GM19372 (cell line): ENCODE results near the gene TMEM140.

Experiments used
- ATAC-seq: cut with Tn5 transposase; IDR thresholded peaks from one replicate; pipeline ENCODE4 v1.9.1; 2021; ENCODE audit warnings: mild to moderate bottlenecking, low read depth, moderate library complexity; ENCODE audit not compliant: unreplicated experiment

TMEM140 gene

GRCh38 chr7:135158141-135158655 is 10.3 kb downstream of the TMEM140 start:
- ATAC-seq = no peak

DNA sequence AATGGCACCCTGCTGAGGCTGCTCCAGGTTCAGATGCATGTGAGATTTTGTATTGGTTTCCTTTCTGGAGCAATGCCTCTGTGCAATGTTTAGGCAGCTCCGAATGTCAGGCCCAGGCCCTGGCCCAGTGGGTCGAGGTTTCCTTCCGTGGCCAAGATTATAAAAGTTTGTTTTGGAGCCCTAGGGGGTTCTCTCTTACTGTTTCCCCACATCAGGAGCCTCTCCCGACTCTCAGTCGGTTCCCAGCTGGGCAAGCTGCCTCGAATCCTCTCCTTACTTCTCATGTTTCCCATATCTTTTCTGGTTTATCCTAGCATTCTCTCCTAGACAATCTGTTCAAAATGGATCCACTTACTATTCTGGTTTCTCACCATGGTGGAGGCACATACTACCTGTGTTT is 11.0 kb downstream of the TMEM140 start:
- ATAC-seq = no peak

- peak; percentile 16 for ATAC-seq
Observed at GRCh38 chr7:135159359-135160085, 11.7 kb downstream of the TMEM140 start.

GRCh38 chr7:135160098-135160857 is 12.4 kb downstream of the TMEM140 start:
- ATAC-seq = peak; percentile 44

- no peak for ATAC-seq
Observed at GRCh38 chr7:135160858-135161653, 13.2 kb downstream of the TMEM140 start.

DNA sequence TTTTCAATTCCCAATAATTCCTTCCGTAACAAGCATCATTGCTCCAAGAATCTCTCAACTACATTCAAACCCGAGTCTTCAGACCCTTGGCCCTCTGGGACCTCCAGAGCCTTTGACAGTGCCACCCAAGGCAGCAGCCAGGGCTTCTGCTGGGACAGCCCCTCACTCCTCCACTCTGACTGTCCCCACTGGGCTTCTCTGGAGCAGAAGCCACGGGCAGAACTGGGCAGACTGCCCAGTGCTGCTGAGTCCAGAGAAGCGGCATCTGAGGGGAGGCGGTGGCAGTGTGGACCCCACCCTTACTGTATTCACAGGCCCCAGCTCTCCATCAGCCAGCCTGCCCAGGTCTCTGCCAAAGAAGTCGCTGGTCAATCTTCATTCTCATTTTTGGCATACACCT is 13.8 kb downstream of the TMEM140 start:
- no peak for ATAC-seq

GRCh38 chr7:135162382-135163001 is 14.6 kb downstream of the TMEM140 start:
- ATAC-seq = no peak

DNA sequence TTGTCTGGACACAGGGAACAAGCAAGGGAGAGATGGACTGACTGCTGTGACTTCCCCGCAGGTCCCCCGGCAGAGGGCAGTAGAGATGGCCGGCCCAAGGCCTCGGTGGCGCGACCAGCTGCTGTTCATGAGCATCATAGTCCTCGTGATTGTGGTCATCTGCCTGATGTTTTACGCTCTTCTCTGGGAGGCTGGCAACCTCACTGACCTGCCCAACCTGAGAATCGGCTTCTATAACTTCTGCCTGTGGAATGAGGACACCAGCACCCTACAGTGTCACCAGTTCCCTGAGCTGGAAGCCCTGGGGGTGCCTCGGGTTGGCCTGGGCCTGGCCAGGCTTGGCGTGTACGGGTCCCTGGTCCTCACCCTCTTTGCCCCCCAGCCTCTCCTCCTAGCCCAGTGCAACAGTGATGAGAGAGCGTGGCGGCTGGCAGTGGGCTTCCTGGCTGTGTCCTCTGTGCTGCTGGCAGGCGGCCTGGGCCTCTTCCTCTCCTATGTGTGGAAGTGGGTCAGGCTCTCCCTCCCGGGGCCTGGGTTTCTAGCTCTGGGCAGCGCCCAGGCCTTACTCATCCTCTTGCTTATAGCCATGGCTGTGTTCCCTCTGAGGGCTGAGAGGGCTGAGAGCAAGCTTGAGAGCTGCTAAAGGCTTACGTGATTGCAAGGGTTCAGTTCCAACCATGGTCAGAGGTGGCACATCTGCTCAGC is 16.6 kb downstream of the TMEM140 start:
- ATAC-seq = no peak

DNA sequence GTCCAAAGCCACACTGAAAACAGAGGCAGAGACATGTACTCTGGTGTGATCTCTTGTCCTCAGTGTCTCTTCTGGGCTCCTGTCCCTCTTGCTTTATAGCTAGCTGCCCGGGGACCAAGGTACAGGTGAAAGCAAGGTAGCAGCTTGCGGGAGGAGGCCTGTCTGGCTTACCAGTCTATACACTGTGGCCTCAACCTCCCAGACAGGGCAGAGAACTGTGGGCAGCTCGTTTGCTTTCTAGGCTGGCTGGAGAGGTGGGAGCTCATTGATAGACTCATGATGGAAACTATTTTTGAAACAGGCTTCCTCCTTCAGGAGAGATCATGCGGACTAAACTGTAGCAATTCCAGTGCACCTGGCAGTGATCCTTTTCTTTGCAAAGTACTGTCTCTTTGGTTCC is 18.0 kb downstream of the TMEM140 start:
- ATAC-seq = no peak

- ATAC-seq = no peak
Observed at GRCh38 chr7:135166338-135166990, 18.6 kb downstream of the TMEM140 start.

DNA sequence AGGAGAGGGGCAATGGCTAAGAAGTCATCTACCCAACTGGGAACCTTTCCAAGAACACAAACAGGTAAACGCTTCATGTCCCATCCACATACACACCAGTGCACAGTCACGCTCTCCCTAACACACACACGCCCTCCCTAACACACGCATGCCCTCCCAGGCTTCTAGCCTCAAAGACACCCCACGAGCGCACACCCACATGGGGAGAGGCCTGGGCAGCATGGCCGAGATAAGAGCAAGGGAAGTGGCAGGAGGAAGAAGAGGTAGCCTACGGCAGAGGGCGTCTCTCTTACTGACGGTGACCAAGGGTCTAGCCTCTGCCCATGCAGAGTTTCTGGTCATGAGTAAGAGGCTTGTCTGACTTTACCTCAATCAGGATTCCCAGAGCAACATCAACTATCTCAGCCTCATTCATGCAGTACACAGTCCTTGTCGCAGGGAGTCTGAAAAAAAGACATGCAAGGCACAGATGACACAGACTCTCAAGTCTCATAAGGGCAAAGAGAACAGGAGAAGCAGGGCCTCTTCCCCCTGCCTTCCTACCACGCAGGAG is 19.6 kb downstream of the TMEM140 start:
- no peak for ATAC-seq

DNA sequence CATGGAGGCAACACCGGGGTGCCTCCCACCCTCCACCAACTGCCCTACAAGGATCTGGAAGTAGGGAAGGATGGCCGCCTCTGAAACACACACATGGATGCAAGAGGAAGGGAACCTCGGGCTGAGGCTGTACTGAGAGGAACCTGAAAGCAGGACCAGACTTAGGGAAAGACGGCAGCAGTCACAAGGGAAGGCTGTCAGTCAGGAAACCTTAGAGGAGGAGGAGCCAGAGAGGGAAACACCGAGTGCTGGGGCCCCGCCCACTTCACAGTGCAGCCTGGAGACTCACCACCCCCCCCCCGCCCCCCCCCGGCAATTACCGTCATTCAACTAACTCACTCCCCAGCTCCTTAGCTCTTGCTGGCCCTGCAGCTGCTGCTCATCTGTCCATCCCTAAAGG is 20.1 kb downstream of the TMEM140 start:
- no peak for ATAC-seq

DNA sequence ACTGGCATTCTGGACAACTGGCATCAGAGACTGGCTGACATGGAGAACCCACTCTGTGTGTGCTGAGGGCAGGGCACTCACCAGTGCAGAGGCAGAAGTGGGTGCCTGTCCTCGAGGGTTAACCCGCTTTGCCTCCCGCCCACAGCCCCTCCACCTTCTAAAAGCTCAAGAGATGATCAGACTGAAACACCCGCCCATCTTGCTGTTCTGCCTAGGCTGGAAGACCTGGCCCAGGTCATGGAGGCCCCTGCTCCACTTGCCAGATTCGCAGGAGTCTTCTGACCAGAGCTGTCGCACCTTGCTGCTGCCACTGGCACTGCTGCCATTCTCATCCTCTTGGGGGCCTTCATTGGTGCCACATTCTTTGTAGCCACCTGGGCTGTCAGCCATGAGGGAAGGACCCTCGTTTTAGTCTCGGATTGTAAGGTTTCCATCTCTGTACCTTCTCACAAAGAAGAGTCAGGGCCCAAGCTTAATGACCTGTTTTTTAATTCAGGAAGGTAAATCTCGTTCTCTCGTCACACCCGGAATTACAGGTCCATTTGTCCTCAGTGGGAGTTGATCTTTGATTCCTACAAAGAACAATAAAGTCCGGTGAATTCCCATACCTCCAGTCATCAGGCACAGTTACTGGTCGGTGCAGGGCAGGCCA is 20.7 kb downstream of the TMEM140 start:
- ATAC-seq = no peak

- ATAC-seq = peak; percentile 36
Observed at GRCh38 chr7:135169141-135169963, 21.5 kb downstream of the TMEM140 start.

DNA sequence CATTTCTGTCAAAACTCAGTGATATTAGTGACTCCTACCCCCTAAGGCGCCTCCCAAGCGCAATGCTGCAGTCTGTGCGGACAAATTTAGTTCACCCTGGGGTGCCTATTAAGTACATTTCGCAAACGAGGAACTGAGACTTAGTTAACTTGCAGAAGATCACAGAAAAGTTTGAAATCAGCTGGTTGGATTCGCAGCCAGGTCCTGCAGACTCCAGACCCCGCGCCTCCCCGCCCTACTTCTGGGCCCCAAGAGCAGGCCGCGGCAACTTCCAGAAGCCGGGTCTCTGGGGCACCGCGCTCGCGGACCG is 22.0 kb downstream of the TMEM140 start:
- ATAC-seq = peak; percentile 6

- peak; percentile 70 for ATAC-seq
Observed at GRCh38 chr7:135170274-135170997, 22.6 kb downstream of the TMEM140 start, which contains the start of gene CYREN. CYREN (minus strand) TSS chr7:135170707; CDS start chr7:135168922, 1,785 bp downstream.

DNA sequence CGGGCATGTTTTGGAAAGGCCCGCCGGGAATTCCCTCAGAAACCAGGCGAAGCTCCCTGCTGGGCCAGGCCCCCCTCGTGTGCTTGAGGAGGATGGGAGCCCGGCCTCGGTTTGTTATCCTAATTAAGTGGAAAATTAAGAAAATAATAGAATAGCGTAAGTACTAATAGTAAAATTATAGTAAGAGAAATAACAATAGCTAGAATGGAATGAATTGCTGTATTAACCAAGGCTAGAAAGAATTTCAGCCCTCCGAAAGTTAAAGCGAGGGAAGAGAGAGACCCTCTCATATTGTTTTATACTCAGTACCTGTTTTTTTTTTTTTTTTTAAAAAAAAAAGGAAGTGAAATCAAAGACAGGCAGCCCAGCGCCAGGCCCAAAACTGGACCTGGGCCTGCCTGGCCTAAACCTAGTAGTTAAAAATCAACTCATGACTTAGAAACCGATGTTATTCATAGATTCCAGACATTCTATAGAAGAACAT is 23.2 kb downstream of the TMEM140 start:
- ATAC-seq = peak; percentile 16
